ENCODE data around the gene FAF1. TPM values are rescaled to one million over a fixed set of nuclear protein-coding genes. Genes with fewer than 3 reads are reported as not detected.

The FAF1 gene
- total RNA-seq, 4 donors from 2014 or later, result 33.8 to 55.8 (median 45.6) TPM

DNA sequence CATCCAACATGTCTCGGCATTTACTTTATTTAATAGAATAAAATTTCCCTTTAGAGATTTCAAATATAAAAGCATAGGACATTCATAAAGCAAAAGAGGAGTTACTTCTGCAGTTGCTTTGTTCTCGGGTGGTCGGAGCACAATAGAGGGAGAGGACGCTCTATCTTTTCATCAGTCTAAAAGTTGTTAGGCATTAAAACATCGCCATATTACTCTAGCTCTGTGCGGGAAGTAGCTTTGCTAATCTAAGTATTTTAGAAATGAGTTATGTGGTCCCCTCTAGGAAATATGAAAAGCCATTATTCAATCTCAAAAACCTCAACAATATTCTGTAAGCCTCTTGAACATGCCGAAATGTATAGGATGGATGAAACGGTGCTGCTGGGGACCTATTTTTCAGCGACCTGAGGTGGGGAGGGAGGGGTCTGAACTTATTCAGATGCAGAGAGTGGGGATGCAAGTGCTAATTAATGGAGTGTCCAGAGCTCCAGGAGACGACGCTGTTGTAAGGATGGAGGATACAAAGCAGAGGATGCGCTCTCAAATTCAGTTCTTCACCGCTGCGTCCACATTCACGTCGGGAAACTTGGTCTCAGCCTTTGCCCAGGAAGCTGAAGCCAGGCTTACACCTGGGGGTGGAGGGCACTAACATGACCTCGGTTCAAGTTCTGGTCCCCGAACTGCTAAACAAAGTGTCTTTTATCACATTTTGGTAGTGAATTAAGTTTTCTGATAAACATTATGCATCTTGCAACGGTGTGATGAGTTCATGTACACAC, 16.2 kb upstream of the FAF1 start:
- intact Hi-C loops (cut with DNase I; ENCODE audit: low total_unique reads), result no loop called here
- TF ChIP-seq POLR2A (IDR thresholded peaks at IDR 0.05), result no peak
- TF ChIP-seq, protein P1, sequence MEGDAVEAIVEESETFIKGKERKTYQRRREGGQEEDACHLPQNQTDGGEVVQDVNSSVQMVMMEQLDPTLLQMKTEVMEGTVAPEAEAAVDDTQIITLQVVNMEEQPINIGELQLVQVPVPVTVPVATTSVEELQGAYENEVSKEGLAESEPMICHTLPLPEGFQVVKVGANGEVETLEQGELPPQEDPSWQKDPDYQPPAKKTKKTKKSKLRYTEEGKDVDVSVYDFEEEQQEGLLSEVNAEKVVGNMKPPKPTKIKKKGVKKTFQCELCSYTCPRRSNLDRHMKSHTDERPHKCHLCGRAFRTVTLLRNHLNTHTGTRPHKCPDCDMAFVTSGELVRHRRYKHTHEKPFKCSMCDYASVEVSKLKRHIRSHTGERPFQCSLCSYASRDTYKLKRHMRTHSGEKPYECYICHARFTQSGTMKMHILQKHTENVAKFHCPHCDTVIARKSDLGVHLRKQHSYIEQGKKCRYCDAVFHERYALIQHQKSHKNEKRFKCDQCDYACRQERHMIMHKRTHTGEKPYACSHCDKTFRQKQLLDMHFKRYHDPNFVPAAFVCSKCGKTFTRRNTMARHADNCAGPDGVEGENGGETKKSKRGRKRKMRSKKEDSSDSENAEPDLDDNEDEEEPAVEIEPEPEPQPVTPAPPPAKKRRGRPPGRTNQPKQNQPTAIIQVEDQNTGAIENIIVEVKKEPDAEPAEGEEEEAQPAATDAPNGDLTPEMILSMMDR (IDR thresholded peaks at IDR 0.05), result no peak
- no peak for DNase-seq (ENCODE audit: low spot score in 2 of 2)
- H3K4me3 ChIP-seq (ENCODE audit: low read depth, poor library complexity, severe bottlenecking), result no peak overlapping the region
- 61 to 67% methylated on average over 19 of the region's 19 CpGs for WGBS, 2 donors

- H3K4me3 ChIP-seq (ENCODE audit: low read depth, poor library complexity, severe bottlenecking), result no peak overlapping the region
- 30 to 32% methylated on average over 1 of the region's 1 CpG for WGBS, 2 donors
- no peak for DNase-seq (ENCODE audit: low spot score in 2 of 2)
- intact Hi-C loops (cut with DNase I; ENCODE audit: low total_unique reads), result no loop called here
- TF ChIP-seq, protein P1 (IDR thresholded peaks at IDR 0.05), result no peak
- no peak for TF ChIP-seq POLR2A (IDR thresholded peaks at IDR 0.05)
These were observed 15.4 kb upstream of the FAF1 start for GRCh38 chr1:50975436-50975835.

- no peak for DNase-seq (ENCODE audit: low spot score in 2 of 2)
- intact Hi-C loops (cut with DNase I; ENCODE audit: low total_unique reads), result no loop called here
- WGBS, 2 donors, result 49 to 59% methylated on average over 1 of the region's 1 CpG
- H3K4me3 ChIP-seq (ENCODE audit: low read depth, poor library complexity, severe bottlenecking), result no peak overlapping the region
- no peak for TF ChIP-seq POLR2A (IDR thresholded peaks at IDR 0.05)
- TF ChIP-seq, protein P1 (IDR thresholded peaks at IDR 0.05), result no peak
These were observed 14.5 kb upstream of the FAF1 start for GRCh38 chr1:50974618-50974935.

GRCh38 chr1:50973875-50974617, 14.0 kb upstream of the FAF1 start:
- 76 to 80% methylated on average over 13 of the region's 13 CpGs for WGBS, 2 donors
- TF ChIP-seq, protein P1 (IDR thresholded peaks at IDR 0.05), result no peak
- no peak for TF ChIP-seq POLR2A (IDR thresholded peaks at IDR 0.05)
- no peak overlapping the region for H3K4me3 ChIP-seq (ENCODE audit: low read depth, poor library complexity, severe bottlenecking)
- DNase-seq (ENCODE audit: low spot score in 2 of 2), result no peak
- intact Hi-C loops (cut with DNase I; ENCODE audit: low total_unique reads), result no loop called here

DNA sequence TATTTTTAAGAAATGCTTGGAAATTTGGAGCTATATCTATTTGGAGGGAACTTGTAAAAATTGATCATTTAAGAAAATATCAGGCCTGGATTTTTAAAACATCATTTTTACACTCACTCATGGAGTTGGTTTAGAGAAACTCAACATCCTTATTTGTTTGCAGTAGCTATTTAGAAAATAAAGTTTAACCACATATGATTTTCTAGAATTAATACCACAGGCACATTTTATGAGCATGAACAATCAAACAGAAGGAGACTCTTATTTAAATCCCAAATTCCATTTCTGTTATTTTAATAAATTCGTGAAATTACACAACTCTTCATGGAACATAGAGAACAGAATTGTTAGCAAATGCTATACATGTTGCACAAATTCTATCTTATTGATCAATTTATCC, 13.2 kb upstream of the FAF1 start:
- no peak for DNase-seq (ENCODE audit: low spot score in 2 of 2)
- TF ChIP-seq POLR2A (IDR thresholded peaks at IDR 0.05), result no peak
- TF ChIP-seq, protein P1 (IDR thresholded peaks at IDR 0.05), result no peak
- intact Hi-C loops (cut with DNase I; ENCODE audit: low total_unique reads), result no loop called here
- H3K4me3 ChIP-seq (ENCODE audit: low read depth, poor library complexity, severe bottlenecking), result no peak overlapping the region
- 69 to 89% methylated on average over 1 of the region's 1 CpG for WGBS, 2 donors

Measured in lower leg skin (tissue), 4 donors.